H1 (cell line): Measurements from ENCODE around the gene BCL2L11. TPM values are rescaled to one million over a fixed set of nuclear protein-coding genes. Genes with fewer than 3 reads are reported as not detected.

Source experiments
- CHD7 ChIP-seq: fragments of 300-600 bp; sonication (generic); IDR thresholded peaks from 2 replicates; pipeline ENCODE4 v1.7.1; 2012; ENCODE audit warnings: low read length, moderate library complexity, mild to moderate bottlenecking, inconsistent platforms; ENCODE audit not compliant: insufficient replicate concordance
- EZH2 ChIP-seq: fragments of 200-600 bp; sonication (generic); IDR thresholded peaks from 2 replicates; pipeline ENCODE4 v1.7.1; 2012; ENCODE audit warnings: low read depth, mild to moderate bottlenecking, moderate library complexity, low read length, inconsistent platforms; ENCODE audit not compliant: severe bottlenecking
- polyA plus RNA-seq, 7 experiments: library from polyadenylated mRNA; depleted of rRNA in 3 of 7; stranded (reverse) in 5 of 7; unstranded in 2 of 7; fragments of >200 nt in 5 of 7; fragments of 200-250 nt in 2 of 7; gene quantifications; 1 replicate in 5 of 7; 2 replicates in 1 of 7; 4 replicates in 1 of 7; pipeline versions ENCODE4 v1.2.1 to v1.2.3, GENCODE V29; 2011 to 2013; ENCODE audit warnings: missing spikeins in 2 of 7, mixed read lengths in 2 of 7
- total RNA-seq: library from RNA; stranded (reverse); fragmentation: NEBNext Ultra II Directional; extraction: Animal tissue kit (Norgen Biotek cat#: 25700); gene quantifications from 2 replicates; pipeline ENCODE4 v1.2.1, GENCODE V29; 2021

Gene BCL2L11
- total and polyA plus RNA-seq, 2 of the 8 experiments (the other 6 are each of a cell fraction or from before 2014, with no cell fraction given): 7.5 to 22.9 TPM

- TF ChIP-seq CHD7: no peak
- no peak for TF ChIP-seq EZH2
Measured at GRCh38 chr2:111182740-111183139, 62.0 kb downstream of the BCL2L11 start (continued).
